ENCODE measurements around the gene RBCK1.
"Not testable (repeated sequence)": the region's sequence is repeated elsewhere in the genome, so short reads cannot be mapped to it uniquely, and the experiment has no call there.

Gene RBCK1

GRCh38 chr20:472889-473292 lies 64.8 kb downstream of the RBCK1 start:
- no peak for DNase-seq (ENCODE audit: low spot score)

DNA sequence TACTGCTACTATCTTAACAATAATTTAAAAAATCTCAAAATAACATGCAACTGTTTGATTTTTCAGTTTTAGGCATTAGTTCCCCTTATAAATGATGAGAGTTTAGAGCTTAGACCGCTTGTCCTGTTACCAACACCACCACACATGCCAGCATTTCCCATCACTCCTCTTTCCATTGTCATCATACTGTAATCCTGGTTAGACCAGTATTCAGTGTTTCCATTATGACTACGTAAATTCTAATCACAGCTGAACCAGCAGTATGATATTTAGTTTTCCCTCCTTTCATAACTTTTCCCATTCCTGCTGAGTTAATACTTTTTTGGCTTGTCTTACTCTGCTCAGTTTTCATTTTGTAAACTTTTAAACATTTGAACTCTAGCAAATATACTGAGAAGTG lies 66.5 kb downstream of the RBCK1 start:
- DNase-seq (ENCODE audit: low spot score): no peak

DNA sequence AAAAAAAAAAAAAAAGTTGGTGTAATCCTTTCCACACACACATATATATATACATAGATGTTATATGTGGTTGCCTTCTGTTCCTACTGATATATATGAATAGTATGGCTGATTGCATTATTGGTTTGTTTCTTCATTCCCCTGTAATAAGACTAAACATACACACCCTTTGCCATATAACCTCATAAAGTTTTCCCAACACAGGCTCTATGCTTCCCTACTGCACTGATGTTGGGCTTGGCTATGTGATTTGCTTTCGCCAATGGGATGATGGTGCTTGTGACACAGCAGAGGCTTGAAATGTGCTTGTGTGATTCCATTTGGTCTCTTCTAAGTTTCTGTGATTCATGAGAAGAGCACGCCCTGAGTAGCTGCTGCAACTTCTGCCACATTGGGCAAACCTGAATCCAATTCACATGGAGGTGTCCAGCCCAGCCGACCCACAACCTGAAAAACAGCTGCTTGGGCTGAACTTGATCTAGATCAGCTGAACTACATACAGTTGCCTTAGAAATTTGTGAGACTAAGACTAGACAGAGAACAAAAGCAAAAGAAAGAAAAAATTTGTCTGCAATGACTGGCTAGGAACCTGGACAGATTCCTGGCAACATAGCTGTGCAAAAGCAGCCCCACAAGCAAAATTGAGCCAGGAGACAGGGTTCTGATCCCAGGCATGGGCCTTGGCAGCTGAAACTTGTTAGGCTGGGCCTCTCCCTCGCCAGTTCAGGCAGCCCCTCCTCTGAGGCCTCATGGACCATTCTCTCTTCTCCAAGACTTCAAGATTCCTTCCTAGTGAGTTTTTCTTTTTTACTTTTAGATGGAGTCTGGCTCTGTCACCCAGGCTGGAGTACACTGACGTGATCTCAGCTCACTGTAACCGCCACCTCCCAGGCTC lies 67.6 kb downstream of the RBCK1 start:
- no peak for DNase-seq (ENCODE audit: low spot score)

GRCh38 chr20:476561-477249 lies 68.6 kb downstream of the RBCK1 start:
- DNase-seq (ENCODE audit: low spot score): not testable (repeated sequence)

GRCh38 chr20:478010-478948 lies 70.2 kb downstream of the RBCK1 start:
- no peak for DNase-seq (ENCODE audit: low spot score)

DNA sequence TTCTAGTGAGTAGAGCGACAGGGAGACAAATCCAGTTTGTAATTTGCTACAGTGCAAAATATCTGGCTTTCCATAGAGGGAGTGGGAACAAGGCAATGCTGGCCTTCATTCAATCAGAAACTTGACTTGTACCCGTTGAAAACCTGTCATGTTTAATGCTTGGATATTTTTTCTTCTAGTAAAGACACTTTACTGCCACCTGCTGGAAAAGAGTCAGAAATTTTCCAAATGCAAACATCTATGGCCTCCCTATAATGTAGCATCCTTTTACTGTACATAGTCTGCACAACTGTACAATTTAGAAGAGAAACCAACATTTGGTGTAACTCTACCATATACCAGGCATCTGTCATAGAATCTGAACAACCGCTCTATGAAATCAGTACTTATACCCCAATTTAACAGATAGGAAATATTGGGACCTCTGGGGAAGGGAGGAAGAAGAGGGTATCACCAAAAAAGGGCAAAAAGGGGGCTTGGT lies 70.9 kb downstream of the RBCK1 start:
- peak; percentile 79 for DNase-seq (ENCODE audit: low spot score)

- DNase-seq (ENCODE audit: low spot score): no peak
These were observed 71.4 kb downstream of the RBCK1 start for GRCh38 chr20:479487-479886.

- DNase-seq (ENCODE audit: low spot score): no peak
These were observed 71.9 kb downstream of the RBCK1 start for GRCh38 chr20:480044-480443.

DNA sequence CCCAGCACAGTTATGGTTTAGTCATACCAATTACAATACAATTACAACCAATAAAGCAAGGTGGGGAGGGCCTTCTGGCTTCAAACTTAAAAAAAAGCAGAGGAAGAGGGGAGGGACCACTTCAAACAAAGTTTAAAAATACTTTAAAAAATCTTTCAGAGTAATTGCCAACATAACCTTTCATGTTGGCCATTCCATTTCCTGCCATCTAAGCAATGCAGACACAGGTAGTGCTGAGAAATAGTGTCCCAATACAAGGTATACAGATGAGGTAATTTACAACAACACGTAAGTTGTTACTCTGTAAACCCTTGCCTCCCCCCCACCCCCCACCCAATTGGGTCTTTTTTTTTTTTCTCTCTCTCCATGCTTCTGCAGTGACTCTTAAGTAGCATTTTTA lies 73.1 kb downstream of the RBCK1 start:
- peak; percentile 63 for DNase-seq (ENCODE audit: low spot score)

Data from CD4-positive, alpha-beta T cell treated with Interleukin-2 at 100 ng/mL for 4 hours (primary cell).